Stimulated activated CD4-positive, alpha-beta T cell treated with anti-CD3 and anti-CD28 coated beads, Interleukin-4, amount 100 ng/mL, for 1 hour (primary cell): ENCODE results near the gene EXTL1.

ENCODE experiments used
- DNase-seq: peaks from one replicate; pipeline ENCODE4 v3.0.0-alpha.2; 2020

The EXTL1 gene

DNA sequence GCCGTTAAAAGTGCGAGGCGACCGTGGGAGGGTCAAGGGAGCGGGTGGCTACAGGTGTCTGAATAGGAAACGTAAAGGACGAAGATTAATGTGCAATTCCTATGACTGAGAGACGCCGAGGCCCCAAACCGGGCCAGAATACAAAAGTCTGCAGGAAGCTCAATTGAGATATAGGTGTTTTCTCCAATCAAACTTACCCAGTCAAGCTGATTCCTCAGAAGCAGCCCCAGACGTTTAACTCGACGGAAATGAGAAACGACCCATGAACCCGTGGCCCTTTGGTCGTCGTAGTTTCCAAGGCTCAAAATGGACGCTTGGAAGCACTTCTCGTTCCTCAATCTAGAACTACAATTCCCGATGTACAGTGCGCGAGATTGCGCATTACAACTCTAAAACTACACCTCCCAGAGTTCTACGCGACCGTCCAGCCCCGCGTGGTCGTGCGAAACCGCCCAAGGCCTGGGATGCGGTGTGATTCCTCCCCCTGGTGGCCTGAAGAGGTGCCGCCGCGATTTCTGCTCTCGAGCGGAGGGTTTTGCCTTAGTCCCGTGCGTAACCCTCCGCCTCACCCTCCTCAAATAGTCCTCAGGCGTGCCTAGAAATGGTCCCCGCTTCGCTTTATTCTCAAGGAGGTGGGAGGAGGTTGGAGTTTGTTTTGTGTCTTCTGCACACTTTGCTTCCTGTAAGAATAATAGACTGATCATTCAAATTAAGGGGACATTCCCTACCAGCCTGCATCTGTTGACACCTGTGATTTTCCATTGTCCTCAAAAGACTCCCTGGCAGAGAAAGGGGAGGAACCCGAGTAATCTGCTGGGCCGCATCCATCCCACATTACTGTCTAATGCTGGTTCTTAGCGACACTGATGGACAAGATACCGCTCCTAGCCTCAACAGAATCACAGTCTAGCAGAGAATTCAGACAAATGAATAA is 23.5 kb upstream of the EXTL1 start, which contains the start of gene PAFAH2:
Gene PAFAH2 (minus strand): TSS at position 236 of the 934 bp plus-strand sequence. CDS start 7,247 bp downstream, outside the sequence.
- DNase-seq: peak; percentile 94

DNA sequence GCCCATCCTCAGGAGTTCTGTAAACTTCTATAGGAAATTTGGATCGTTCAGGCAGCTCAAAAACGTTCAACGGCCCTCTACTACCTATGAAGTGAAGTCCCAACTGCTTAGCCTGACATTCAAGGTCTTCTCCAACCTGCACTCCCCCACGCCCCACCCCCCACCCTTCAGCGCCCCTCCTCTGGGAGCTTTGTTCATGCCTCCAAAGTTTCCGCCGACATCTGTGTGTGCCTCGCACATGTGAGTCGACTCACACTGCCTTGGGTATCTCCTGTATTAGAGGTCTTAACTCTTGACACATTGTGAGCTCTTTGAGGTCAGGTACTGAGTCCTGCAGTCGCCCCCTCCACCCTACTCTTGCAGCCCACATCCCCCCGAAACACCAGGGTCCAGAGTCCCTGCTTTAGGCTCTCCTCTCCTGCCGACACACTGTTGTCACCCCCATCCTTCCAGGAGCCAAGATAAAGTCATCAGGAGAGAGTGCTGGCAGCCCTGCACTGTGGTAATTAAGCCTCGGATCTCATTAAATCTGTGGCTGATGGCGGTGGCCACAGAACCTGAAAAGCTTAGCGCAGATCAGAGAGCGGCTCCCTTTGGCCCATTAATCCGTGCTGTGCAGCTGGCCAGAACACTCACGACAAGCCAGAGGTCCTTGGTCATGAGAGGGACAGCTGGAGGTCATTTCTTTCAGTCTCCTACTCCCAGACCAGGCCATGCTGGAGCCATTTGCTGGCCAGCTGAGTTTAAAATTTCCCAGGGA is 22.4 kb upstream of the EXTL1 start:
- DNase-seq: no peak

DNA sequence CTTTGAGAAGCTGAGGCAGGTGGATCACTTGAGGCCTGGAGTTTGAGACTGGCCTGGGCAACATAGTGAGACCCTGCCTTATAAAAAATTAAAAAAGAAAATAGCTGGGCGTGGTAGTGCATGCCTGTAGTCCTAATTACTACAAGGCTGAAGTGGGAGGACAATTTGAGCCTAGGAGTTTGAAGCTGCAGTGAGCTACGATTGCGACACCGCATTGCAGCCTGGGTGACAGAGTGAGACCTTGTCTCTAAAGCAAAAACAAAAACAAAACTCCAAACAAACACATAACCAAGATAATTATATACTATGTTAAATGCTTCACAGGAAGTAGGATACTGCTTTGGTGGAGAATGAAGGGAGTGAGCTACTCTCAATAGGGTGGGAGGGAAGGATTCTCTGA is 18.3 kb upstream of the EXTL1 start:
- DNase-seq: no peak

DNA sequence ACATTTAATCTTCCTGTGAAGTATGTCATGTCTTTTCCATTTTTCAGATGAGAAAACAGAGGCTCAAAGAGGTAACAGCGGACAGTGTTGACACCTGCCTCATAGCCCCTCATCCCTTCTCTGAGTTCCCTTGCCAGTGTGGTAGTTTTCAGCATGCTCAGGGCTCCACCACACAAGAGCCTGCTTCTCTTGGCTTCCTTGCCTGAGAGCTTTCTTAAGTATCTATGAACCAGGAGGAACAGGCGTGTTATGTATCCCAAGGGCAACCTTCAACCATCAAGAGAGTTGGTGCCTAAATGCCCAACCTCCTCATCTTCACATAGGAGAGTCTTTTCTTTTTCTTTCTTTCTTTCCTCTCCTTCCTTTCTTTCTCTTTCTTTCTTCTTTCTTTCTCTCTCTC is 17.8 kb upstream of the EXTL1 start:
- DNase-seq: no peak

DNA sequence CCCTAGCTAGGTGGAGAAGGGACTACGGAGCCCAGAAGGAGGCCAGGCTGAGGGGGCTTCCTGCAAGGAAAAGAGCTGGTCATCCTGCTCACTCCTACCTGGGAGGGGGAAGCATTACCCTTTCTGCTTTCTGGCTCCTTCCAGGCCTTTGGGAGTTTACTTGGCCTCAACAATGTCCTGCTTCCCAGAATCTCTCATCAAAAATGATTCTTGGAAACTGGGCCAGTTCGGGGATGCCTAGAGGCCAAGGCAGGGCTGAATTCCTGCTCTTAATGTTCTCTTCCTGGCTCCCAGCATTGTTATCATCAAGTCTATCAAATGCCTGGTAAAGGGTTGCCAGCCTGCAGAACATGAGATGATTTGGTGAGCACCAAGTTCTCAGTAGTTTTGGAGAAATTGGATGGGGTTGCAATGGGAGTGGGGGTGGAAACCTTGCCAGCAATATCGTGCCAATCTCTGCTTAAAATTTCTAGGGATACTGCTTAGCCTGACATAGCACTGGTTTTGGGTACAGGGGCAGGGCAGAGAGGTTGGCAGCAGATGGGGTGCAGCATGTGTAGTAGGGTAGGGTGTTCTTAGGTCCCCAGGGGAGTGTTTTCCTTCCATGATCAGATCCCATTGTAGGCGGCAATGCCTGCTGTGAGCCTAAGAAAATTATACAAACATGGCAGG is 16.0 kb upstream of the EXTL1 start:
- no peak for DNase-seq

DNA sequence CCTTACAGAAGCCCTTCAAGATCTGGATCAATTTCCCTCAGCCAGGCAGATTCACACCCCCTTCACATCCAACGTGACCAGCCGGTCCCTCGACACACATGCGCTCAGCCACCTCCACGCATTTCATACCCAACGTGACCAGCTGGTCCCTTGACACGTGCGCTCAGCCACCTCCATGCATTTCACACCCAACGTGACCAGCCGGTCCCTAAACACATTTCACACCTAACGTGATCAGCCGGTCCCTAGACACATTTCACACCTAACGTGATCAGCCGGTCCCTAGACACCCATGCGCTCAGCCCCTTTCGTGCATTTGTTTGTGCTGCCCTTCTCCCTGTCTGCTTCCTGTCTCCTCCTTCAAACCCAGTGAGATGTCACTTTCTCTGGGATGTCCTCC is 14.9 kb upstream of the EXTL1 start:
- no peak for DNase-seq

DNA sequence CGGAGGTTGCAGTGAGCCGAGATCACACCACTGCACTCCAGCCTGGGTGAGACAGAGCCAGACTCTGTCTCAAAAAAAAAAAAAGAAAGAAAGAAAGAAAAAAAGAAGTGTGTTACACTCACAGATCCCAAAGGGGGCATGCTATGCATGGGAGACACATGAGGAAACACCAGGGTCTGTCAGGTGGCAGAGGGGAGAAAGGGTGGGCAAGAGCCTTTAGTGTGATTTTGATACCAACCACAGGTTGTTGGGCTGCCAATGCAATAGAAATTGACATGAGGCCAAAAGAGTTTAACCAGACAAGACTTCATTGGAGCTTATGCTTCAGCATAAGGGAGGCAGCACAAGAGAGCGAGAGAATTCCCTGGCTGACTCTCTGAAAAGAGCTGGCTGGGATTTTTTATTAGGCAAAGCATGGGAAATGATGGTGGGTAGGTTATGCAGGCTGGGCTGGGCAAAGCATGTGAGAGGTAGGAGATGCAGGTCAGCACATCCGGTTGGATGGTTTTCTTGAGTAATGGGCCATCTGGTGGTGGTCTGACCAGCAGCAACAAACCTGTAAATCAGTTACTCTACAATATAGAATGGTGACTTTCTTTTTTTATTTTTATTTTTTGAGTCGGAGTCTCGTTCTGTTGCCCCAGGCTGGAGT is 11.7 kb upstream of the EXTL1 start:
- DNase-seq: no peak

DNA sequence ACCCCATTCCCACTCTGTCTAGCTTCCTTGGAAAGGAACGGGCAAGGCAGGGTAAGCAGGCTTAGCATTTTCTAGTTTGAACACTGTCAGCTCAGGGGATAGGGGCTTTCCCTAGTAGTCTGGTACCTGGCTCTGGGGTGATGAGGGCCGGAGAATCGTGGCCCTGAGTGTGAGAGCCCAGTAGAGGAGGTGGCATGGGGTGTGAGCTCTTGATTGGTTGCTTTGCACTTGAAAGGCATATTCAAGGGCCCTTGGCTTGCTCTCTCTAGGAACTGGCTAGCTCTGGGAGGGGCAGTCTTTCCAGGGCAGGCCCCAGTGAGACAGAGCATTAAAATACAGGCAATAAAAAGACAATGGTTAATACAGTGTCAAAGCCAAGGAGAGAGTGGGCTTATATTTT is 10.8 kb upstream of the EXTL1 start:
- DNase-seq: no peak

DNA sequence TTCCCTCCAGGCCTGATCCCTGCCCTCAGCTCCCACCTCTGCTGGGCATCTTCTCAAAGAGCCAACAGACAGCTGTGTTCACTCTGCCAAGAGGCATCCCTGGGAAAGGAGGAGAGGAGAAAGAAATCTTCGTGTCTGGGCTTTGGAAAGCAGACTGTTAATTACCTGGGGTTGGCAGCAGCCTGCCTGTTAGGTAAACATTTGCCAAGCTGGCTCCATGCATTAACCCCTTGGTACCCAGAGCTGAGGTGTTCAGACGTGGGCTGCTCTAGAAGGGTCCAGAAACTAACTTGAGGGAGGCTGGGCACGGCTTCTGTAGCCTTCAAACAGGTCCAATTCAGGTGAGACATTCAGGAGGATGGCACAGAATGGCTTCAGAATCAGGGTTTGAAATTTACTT is 8.7 kb upstream of the EXTL1 start:
- no peak for DNase-seq

DNA sequence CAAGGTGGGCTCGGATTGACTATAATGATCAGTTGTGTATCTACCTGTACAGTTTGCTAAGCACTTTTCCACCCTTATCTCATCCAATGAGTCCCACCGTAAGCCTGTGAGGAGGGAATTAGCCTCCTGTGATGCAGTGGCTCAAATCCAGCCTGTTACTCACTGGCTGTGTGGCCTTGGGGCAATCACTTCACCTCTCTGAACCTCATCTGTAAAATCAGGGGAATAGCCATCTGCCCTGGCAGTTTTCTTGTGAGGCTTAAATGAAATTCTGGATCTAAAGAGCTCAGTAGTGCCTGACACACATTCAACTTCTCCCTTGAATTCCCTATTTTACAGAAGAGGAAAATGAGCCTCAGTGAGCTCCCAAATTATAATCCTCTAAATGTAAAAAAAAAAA is 7.4 kb upstream of the EXTL1 start:
- DNase-seq: no peak

DNA sequence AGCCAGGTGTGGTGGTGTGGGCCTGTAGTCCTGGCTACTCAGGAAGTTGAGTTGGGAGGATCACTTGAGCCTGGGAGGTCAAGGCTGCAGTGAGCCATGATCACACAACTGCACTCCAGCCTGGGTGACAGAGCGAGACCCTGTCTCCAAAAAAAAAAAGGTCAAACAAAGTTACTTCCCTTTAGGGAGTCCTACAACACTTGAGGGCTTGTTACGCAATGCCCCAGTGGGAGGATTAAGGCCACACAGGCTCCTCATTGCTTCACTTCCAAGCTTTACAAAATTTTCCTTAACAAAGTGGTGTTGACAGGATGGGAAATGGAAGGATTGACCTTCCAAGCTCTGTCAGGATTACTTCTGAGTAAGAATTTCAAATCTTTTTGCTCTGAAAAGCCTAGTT is 6.2 kb upstream of the EXTL1 start:
- no peak for DNase-seq

DNA sequence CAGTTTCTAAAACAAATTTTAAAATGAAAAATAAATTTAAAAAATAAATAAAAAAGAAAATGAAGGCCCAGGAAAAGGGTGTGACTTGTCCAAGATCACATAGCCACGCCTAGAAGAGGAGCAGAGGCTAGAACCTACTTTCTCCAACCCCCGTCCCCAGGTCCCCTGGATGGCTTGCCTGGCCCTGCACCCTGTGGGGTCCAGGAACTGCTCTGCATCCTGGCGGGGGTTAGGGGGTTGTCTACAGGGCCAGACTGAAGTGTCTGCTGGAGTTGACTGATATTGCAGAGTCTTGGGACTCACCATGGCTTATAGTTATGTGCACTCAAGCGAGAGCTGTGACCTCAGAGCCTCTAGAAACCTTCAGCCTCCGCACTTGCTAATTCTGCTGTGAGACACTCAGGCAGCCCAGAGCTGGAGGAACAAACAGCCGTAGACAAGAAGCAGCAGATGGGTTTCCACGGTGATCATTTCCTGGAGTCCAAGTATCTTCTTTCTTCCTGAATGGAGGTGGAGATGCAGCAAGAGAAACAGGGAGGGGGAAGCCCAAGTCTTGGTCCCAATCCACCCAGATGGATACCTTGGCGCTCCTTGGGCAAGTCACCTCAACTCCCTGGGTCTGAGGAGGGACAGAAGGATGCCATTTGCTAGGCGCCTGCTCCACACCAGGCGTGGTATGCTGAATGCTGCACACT is 5.2 kb upstream of the EXTL1 start:
- DNase-seq: no peak

DNA sequence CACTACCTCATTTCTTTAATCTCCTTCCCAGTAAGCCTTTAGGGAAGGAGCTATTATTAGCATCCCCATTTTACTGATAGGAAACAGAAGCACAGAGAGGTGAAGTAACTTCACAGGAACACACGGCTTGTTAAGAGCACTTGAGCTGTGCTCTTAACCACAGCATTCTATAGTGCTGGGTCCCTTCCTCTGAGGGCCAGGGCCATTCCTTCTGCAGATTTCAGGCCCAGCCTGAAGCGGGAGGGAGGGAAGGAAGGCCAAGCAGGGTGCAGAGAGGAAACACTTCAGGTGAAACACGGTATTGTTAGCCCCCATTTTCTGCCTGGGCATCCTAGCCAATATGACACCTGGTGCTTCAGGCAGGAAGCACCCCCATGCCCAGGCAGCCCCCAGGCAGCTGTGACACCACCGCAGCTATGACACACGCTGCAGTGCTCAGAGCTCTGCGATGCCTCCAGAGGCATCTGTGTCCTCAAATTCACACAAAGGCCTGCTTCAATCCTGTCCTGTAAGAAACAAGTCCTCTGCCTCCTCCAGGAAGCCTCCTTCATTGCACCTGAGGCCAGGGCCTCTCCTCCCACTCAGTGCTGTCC is 4.5 kb upstream of the EXTL1 start:
- no peak for DNase-seq

DNA sequence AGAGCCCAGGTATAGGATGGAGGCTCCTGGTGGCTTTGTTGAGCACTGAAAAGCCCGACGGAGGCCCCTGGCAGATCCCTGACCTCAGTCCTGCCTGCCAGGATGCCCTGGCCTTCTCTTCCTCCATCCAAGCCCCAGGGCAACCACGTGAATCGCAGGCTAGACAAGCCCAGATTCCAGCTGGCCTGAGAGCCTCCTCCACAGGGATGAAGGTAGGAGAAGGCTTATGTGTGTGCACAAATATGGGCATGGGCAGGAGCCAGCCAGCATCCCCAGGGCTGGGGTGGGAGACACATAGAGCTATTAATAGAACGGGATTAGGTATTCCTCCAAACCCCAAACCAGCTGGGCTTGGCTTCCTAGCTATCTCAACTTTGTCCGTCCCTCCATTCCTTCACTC is 4.0 kb upstream of the EXTL1 start:
- no peak for DNase-seq

DNA sequence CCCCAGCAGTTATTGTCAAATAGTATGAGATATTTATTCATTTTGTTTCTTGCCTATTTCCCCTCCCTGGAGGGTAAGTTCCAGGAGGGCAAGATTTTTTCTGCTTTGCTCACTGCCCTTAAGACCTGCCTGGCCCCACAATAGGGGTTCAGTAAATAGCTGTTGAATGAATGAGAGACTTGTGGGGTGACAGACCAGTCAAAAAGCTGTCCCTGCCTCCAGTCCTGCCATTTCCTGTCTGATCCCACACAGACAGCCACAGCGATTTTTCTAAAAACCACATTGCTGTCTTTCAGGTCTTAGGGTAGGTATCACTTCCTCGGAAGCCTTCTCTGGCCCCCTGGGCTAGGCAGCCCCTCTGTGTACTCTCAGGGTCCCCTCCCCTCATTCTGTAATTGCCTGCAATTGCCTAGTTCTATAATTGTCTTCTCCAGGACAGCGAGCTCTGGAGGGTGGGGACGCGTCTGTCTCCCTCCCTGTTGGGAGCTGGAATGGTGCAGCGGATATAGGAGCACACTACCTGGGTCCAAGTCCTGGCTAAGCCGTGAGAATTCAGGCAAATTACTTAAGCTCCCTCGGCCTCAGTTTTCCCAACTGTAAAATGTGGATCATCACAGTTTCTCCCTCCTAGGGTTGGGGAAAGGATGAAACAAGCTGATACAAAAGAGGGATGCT is 1.8 kb upstream of the EXTL1 start:
- no peak for DNase-seq

DNA sequence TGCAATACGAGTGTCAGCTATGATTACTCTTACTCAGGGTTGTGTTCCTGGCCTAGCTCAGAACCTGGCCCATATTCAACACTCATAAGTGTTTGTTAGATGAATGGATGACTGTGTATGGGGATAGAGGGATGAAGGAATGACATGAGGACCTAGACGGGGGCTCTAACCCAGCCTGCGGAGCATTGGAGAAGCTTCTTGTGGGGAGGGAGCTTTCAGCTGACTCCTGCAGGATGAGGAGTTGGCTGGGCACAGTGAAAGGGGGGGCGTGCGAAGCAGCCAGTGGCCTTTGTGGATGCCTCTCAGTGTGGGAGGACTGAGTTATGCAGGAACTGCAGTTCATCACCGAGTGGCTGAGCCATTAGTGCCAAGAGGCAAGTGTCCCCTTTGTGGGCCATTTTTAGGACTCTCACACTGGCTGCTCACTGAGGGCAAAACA is 1.2 kb upstream of the EXTL1 start:
- no peak for DNase-seq

DNA sequence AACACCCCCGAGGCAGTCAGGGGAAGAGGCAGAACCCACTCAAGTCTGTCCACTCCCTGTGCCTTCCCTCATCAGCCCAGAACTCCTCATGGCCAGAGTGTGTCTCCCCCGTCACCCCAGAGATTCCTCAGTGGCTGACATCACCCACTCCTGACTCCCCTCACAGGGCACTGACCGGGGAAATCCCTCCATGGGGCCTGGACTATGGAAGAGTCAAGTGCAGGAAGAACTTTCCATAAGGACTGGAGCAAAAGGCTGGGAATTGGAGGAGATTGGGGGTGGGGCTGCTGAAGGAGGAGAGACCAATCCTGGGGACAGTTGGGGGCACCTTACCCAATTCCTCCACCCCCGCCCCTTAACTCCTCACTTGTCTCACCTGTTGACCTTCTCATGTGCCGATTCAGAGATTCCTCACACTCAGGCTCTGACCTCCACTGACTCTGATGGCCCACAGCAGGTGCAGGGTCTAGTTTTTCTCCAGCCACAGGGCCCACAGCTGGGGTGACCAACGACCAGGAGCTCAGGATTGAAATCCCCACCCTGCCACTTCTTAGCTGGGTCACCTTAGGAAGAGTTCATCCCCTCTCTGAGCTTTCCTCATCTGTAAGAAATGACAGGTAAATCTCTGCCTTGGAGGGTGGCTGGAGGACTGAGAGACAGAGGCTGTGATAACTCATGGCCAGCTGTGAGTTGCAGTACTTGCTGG is 481 bp upstream of the EXTL1 start:
- DNase-seq: no peak

DNA sequence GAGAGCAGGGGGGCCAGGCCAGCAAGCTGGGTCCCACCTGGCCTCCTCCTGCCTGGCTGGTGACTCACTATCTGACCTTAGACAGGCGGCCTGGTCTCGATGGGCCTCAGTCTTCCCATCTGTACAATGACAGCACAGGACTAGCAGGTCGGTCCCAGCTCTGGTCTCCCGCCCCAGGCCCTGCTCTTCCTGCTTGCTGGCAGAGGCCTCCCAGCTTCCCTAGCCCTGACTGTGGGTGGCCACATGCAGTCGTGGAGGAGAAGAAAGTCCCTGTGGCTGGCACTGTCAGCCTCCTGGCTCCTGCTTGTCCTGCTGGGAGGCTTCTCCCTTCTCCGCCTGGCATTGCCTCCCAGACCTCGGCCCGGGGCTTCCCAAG is 817 bp downstream of the EXTL1 start:
- DNase-seq: no peak

DNA sequence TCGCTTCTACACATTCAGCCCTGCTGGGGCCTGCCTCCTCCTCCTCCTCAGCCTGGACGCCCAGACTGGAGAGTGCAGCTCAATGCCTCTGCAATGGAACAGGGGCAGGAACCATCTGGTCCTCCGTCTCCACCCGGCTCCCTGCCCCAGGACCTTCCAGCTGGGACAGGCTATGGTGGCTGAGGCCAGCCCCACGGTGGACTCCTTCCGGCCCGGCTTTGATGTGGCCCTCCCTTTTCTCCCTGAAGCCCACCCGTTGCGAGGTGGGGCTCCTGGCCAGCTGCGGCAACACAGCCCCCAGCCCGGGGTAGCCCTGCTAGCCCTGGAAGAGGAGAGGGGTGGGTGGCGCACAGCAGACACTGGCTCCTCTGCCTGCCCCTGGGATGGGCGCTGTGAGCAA is 1.4 kb downstream of the EXTL1 start:
- no peak for DNase-seq

DNA sequence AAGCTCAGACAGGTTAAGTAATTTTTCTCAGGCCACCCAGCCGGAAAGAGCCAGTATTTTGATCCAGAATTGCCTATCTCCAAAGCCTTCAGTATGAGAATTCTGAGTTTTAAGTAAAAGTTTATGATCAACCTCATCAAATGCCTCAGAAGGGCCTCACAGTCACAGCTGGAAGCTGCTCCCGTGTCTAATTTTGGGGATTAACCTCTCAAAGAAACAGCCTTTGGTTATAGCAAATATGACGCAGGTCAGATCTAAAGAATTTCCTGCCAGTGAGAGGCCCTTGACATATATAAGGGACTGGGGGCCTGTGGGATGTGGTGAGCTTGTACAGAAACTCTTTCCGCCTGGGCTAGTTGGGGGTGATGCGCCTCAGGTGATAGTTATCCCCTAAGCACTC is 2.3 kb downstream of the EXTL1 start:
- no peak for DNase-seq

DNA sequence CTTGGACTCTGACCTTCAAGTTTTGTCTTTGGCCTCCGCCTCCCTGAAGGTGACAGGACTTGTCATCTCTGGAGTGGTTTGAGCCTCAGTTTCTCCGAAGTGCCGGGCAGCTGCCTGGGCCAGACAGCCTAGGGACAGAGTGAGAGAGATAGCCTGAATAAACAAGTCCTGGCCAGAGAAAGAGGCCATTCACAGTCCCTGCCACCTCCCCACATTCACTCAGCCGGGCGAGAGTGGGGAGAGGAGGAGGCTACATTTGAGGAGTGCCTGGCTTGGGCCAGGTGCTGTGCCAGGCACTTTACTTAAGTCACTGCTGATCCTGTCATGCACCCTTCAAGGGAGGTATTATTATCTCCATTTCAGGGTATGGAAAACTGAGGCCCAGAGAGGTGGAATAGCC is 3.5 kb downstream of the EXTL1 start:
- DNase-seq: no peak
